Trophoblast cell (in vitro differentiated cells and primary cell): ENCODE results near the gene RBM28.
A peak's percentile ranks its signal among the peaks of the same experiment; 100 is the strongest.

Experiments used
- DNase-seq, 2 donors: peaks; one replicate each; pipeline ENCODE4 v3.0.0-alpha.2; 2016
- H2AFZ ChIP-seq: 2 replicates; pipeline ENCODE4 v1.6.1; 2013; ENCODE audit warnings: low read length, moderate library complexity, mild to moderate bottlenecking; ENCODE audit not compliant: insufficient read depth, poor library complexity
- H2AK5ac ChIP-seq: 2 replicates; pipeline ENCODE4 v1.6.1; 2013; ENCODE audit warnings: mild to moderate bottlenecking, low read length
- H2BK120ac ChIP-seq: 2 replicates; pipeline ENCODE4 v1.6.1; 2013; ENCODE audit warnings: low read length, mild to moderate bottlenecking, moderate library complexity; ENCODE audit not compliant: insufficient read depth, poor library complexity
- H2BK12ac ChIP-seq: 2 replicates; pipeline ENCODE4 v1.6.1; 2013; ENCODE audit warnings: mild to moderate bottlenecking, low read length, moderate library complexity
- H2BK5ac ChIP-seq: 2 replicates; pipeline ENCODE4 v1.6.1; 2013; ENCODE audit warnings: low read length, low read depth, moderate library complexity, mild to moderate bottlenecking; ENCODE audit not compliant: poor library complexity
- H3K14ac ChIP-seq: 2 replicates; pipeline ENCODE4 v1.6.1; 2013; ENCODE audit warnings: mild to moderate bottlenecking, low read length
- H3K18ac ChIP-seq: 2 replicates; pipeline ENCODE4 v1.6.1; 2013; ENCODE audit warnings: mild to moderate bottlenecking, low read length
- H3K23ac ChIP-seq: 2 replicates; pipeline ENCODE4 v1.6.1; 2013; ENCODE audit warnings: low read length
- H3K27ac ChIP-seq: 2 replicates; pipeline ENCODE4 v1.5.1; 2013; ENCODE audit warnings: low read depth, mild to moderate bottlenecking, inconsistent platforms, low read length, moderate library complexity
- H3K27me3 ChIP-seq: 2 replicates; pipeline ENCODE4 v1.6.1; 2013; ENCODE audit warnings: inconsistent platforms, mild to moderate bottlenecking, low read length, moderate library complexity; ENCODE audit not compliant: insufficient read depth
- H3K36me3 ChIP-seq, 2 experiments: 1 replicate in 1 of 2; 2 replicates in 1 of 2; pipeline ENCODE4 v1.6.1; 2013; ENCODE audit warnings: low read length in 2 of 2, mild to moderate bottlenecking in 2 of 2, moderate library complexity in 1 of 2; ENCODE audit not compliant: insufficient read depth in 2 of 2, control insufficient read depth in 1 of 2
- H3K4ac ChIP-seq: 2 replicates; pipeline ENCODE4 v1.6.1; 2013; ENCODE audit warnings: low read depth, mild to moderate bottlenecking, low read length, moderate library complexity
- H3K4me1 ChIP-seq, 2 experiments: 1 replicate in 1 of 2; 2 replicates in 1 of 2; pipeline ENCODE4 v1.6.1; 2013; ENCODE audit warnings: low read length in 2 of 2, mild to moderate bottlenecking in 2 of 2, moderate library complexity in 1 of 2; ENCODE audit not compliant: insufficient read depth in 2 of 2, control insufficient read depth in 1 of 2
- H3K4me2 ChIP-seq: 2 replicates; pipeline ENCODE4 v1.6.1; 2013; ENCODE audit warnings: inconsistent platforms, mild to moderate bottlenecking, low read length, moderate library complexity
- H3K4me3 ChIP-seq: 2 replicates; pipeline ENCODE4 v1.5.1; 2013; ENCODE audit warnings: mild to moderate bottlenecking, low read depth, low read length, inconsistent platforms
- H3K79me1 ChIP-seq: one replicate; pipeline ENCODE4 v1.6.1; 2013; ENCODE audit warnings: low read length
- H3K79me2 ChIP-seq: 2 replicates; pipeline ENCODE4 v1.6.1; 2013; ENCODE audit warnings: low read length, mild to moderate bottlenecking; ENCODE audit not compliant: control insufficient read depth, insufficient read depth, poor library complexity
- H3K9ac ChIP-seq: 2 replicates; pipeline ENCODE4 v1.6.1; 2013; ENCODE audit warnings: mild to moderate bottlenecking, low read length
- H3K9me3 ChIP-seq: 2 replicates; pipeline ENCODE4 v1.6.1; 2013; ENCODE audit warnings: low read depth, mild to moderate bottlenecking, control low read depth, inconsistent platforms, low read length; ENCODE audit not compliant: insufficient read depth
- H4K12ac ChIP-seq: 2 replicates; pipeline ENCODE4 v1.6.1; 2013; ENCODE audit warnings: low read depth, mild to moderate bottlenecking, low read length, moderate library complexity
- H4K8ac ChIP-seq: 2 replicates; pipeline ENCODE4 v1.6.1; 2013; ENCODE audit warnings: low read depth, mild to moderate bottlenecking, low read length, moderate library complexity
- H4K91ac ChIP-seq: one replicate; pipeline ENCODE4 v1.6.1; 2013; ENCODE audit warnings: low read depth, mild to moderate bottlenecking, low read length, moderate library complexity
- WGBS: extraction: QIAGEN DNeasy Blood & Tissue Kit; methylation state at CpG from one replicate; pipeline ENCODE4 v1.1.7; 2013; ENCODE audit warnings: missing lambda C conversion rate; ENCODE audit not compliant: insufficient read length, insufficient coverage; ENCODE audit errors: extremely low coverage; 5-methylcytosine and 5-hydroxymethylcytosine counted together

Gene RBM28

GRCh38 chr7:128323459-128324367 lies 20.0 kb downstream of the RBM28 start:
- Histone ChIP-seq H4K8ac (no peak overlapping the region), H4K91ac (no peak overlapping the region), H3K4me3 (no peak overlapping the region), H3K9me3 (no peaks in the 10 kb centered on the region), H2AFZ (no peak overlapping the region), H3K4ac (no peak overlapping the region), H3K27ac (no peak overlapping the region), H3K27me3 (no peaks in the 10 kb centered on the region), H2BK12ac (no peak overlapping the region), H3K14ac (no peak overlapping the region), H3K79me1 (no peaks in the 10 kb centered on the region), H3K79me2 (no peaks in the 10 kb centered on the region), H3K4me2 (no peak overlapping the region), H4K12ac (no peak overlapping the region), H2AK5ac (no peak overlapping the region), H3K4me1 (no peaks in the 10 kb centered on the region), H2BK120ac (no peak overlapping the region), H3K36me3 (peaks cover 20 to 31% of the 10 kb centered on the region in 2 experiments), H3K9ac (no peak overlapping the region), H3K18ac (no peak overlapping the region), H3K23ac (no peak overlapping the region), H2BK5ac (no peak overlapping the region)
- no peak for DNase-seq
- no CpG with 5 or more reads among the region's 10 CpGs for WGBS

GRCh38 chr7:128323040-128323439 lies 20.7 kb downstream of the RBM28 start:
- no peak overlapping the region for H2AK5ac ChIP-seq
- H2BK12ac ChIP-seq: no peak overlapping the region
- no peak for DNase-seq
- H3K4ac ChIP-seq: no peak overlapping the region
- no peak overlapping the region for H3K14ac ChIP-seq
- H3K18ac ChIP-seq: no peak overlapping the region
- peaks cover 23 to 33% of the 10 kb centered on the region in 2 experiments for H3K36me3 ChIP-seq
- H3K27ac ChIP-seq: no peak overlapping the region
- no peaks in the 10 kb centered on the region for H3K27me3 ChIP-seq
- H2BK120ac ChIP-seq: no peak overlapping the region
- H3K9ac ChIP-seq: no peak overlapping the region
- no peak overlapping the region for H4K91ac ChIP-seq
- H2AFZ ChIP-seq: no peak overlapping the region
- no peaks in the 10 kb centered on the region for H3K4me1 ChIP-seq
- H2BK5ac ChIP-seq: no peak overlapping the region
- H3K79me2 ChIP-seq: no peaks in the 10 kb centered on the region
- H4K8ac ChIP-seq: no peak overlapping the region
- H3K9me3 ChIP-seq: no peaks in the 10 kb centered on the region
- H3K4me3 ChIP-seq: no peak overlapping the region
- H3K79me1 ChIP-seq: no peaks in the 10 kb centered on the region
- no peak overlapping the region for H3K23ac ChIP-seq
- no peak overlapping the region for H4K12ac ChIP-seq
- H3K4me2 ChIP-seq: no peak overlapping the region

GRCh38 chr7:128322040-128322643 lies 21.6 kb downstream of the RBM28 start:
- Histone ChIP-seq H3K79me1 (no peaks in the 10 kb centered on the region), H3K36me3 (peaks cover 27 to 40% of the 10 kb centered on the region in 2 experiments), H3K14ac (no peak overlapping the region), H3K27me3 (no peaks in the 10 kb centered on the region), H3K4me1 (no peaks in the 10 kb centered on the region), H2BK120ac (no peak overlapping the region), H2BK12ac (no peak overlapping the region), H4K8ac (no peak overlapping the region), H3K4me3 (no peak overlapping the region), H3K4ac (no peak overlapping the region), H3K23ac (no peak overlapping the region), H3K79me2 (no peaks in the 10 kb centered on the region), H3K9me3 (no peaks in the 10 kb centered on the region), H3K4me2 (no peak overlapping the region), H2BK5ac (no peak overlapping the region), H3K27ac (no peak overlapping the region), H2AK5ac (no peak overlapping the region), H4K12ac (no peak overlapping the region), H2AFZ (no peak overlapping the region), H3K9ac (no peak overlapping the region), H3K18ac (no peak overlapping the region), H4K91ac (no peak overlapping the region)
- peak; percentile 10 to 61 for DNase-seq
- WGBS: no CpG with 5 or more reads among the region's 3 CpGs

- no peaks in the 10 kb centered on the region for H3K4me1 ChIP-seq
- no peak overlapping the region for H3K4me2 ChIP-seq
- H3K9me3 ChIP-seq: no peaks in the 10 kb centered on the region
- H3K36me3 ChIP-seq: peaks cover 27 to 47% of the 10 kb centered on the region in 2 experiments
- no peak overlapping the region for H3K9ac ChIP-seq
- no peak overlapping the region for H2AFZ ChIP-seq
- no peaks in the 10 kb centered on the region for H3K27me3 ChIP-seq
- no peak for DNase-seq
- H2BK5ac ChIP-seq: no peak overlapping the region
- H4K8ac ChIP-seq: no peak overlapping the region
- no peak overlapping the region for H3K14ac ChIP-seq
- no peaks in the 10 kb centered on the region for H3K79me2 ChIP-seq
- no CpG with 5 or more reads among the region's 5 CpGs for WGBS
- H2BK12ac ChIP-seq: no peak overlapping the region
- H3K18ac ChIP-seq: no peak overlapping the region
- H4K91ac ChIP-seq: no peak overlapping the region
- H2AK5ac ChIP-seq: no peak overlapping the region
- no peak overlapping the region for H3K4me3 ChIP-seq
- no peak overlapping the region for H3K4ac ChIP-seq
- no peak overlapping the region for H2BK120ac ChIP-seq
- H3K79me1 ChIP-seq: no peaks in the 10 kb centered on the region
- H4K12ac ChIP-seq: no peak overlapping the region
- no peak overlapping the region for H3K23ac ChIP-seq
- no peak overlapping the region for H3K27ac ChIP-seq
These were observed 22.7 kb downstream of the RBM28 start for GRCh38 chr7:128321044-128321422.
